H4 (cell line): ENCODE data around the gene SLC52A1. TPM values are rescaled to one million over a fixed set of nuclear protein-coding genes. Genes with fewer than 3 reads are reported as not detected.
"Not testable (repeated sequence)": the region's sequence is repeated elsewhere in the genome, so short reads cannot be mapped to it uniquely, and the experiment has no call there.

Experiments
- DNase-seq: peaks from one replicate; pipeline ENCODE4 v3.0.0-alpha.2; 2015; ENCODE audit warnings: low spot score
- total RNA-seq: library from RNA; depleted of rRNA; stranded (reverse); fragments of >200 nt; shearing (Covaris generic); gene quantifications from 2 replicates; pipeline ENCODE4 v1.2.3, GENCODE V29; 2014

The SLC52A1 gene
- total RNA-seq, 1 experiment from 2014 or later, result not detected

GRCh38 chr17:5031365-5032082 lies 3.7 kb downstream of the SLC52A1 start:
- peak; percentile 55 for DNase-seq

- not testable (repeated sequence) for DNase-seq
These were observed 5.1 kb downstream of the SLC52A1 start for GRCh38 chr17:5030168-5030567.

DNA sequence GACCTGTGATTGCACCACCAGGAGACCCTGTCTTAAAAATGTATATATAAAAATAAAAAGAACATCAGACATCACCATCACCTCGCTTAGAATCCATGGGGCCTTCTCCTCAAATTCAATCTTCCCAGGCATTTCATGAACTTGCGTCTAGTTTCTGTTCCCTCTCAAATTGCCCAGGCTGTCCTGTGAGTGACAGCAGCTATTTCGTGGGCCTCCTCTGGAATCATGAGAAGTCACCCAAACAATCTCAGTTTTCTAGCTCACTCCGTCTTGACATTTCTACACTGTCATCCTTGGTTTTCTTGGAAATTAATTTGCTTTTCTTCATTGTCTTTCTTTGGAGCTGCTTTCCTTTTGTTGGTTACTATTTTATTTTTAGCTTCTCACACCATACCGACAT lies 7.3 kb downstream of the SLC52A1 start:
- no peak for DNase-seq

DNA sequence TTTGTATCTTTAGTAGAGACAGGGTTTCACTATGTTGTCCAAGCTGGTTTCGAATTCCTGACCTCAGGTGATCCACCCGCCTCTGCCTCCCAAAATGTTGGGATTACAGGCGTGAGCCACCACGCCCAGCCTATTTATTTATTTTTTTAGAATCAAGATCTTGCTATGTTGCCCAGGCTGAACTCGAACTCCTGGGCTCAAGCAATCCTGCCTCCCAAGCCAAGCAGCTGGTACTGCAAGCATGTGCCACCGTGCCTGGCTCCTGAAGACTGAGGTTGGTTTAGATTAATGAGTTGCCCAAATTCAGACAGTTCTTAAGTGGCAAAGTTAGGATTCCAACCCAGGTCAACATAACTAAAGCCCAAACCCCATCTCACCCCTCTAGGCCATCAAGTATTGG lies 7.9 kb downstream of the SLC52A1 start:
- DNase-seq, result no peak

DNA sequence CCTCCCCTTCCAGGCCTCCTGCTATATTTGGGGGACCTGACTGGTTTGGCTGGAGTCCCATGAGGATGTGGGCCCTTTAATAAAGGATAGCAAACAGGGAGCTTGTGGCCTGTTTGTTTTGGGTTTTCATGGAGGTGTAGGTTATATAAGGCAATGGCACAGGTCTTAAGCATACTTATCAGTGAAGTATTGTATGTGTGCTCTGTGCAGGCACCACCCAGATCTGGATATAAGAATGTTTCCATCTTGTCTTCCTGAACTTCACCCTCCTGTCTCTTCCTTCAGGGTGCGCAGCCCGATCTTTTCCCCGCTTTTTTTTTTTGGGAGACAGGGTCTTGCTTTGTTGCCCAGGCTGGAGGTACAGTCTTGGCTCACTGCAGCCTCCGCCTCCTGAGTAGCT lies 10.6 kb downstream of the SLC52A1 start:
- no peak for DNase-seq

- DNase-seq, result no peak
These were observed 11.6 kb downstream of the SLC52A1 start for GRCh38 chr17:5023588-5024147.

DNA sequence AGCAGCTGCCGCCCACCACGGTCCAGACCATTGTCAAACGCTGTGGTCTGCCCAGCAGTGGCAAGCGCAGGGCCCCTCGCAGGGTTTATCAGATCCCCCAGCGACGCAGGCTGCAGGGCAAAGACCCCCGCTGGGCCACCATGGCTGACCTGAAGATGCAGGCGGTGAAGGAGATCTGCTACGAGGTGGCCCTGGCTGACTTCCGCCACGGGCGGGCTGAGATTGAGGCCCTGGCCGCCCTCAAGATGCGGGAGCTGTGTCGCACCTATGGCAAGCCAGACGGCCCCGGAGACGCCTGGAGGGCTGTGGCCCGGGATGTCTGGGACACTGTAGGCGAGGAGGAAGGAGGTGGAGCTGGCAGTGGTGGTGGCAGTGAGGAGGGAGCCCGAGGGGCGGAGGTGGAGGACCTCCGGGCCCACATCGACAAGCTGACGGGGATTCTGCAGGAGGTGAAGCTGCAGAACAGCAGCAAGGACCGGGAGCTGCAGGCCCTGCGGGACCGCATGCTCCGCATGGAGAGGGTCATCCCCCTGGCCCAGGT lies 13.0 kb downstream of the SLC52A1 start:
- DNase-seq, result no peak

DNA sequence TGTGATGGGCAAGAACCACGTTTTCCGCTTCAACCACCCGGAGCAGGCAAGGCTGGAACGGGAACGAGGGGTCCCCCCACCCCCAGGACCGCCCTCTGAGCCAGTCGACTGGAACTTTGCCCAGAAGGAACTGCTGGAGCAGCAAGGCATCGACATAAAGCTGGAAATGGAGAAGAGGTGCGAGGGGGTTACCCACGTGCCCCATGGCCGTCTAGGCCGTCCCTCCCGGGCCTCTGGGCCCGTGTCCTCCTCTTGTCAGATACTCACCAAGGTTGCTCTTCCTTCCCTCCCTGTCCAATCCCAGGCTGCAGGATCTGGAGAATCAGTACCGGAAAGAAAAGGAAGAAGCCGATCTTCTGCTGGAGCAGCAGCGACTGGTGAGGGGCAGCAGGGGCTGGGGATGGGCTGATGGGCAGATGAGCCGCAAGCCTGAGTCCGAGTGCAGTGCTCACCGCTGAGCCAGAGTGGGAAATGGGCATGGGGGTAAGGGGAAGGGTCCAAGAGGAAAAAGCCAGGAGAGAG lies 14.7 kb downstream of the SLC52A1 start:
- DNase-seq, result no peak

GRCh38 chr17:5019475-5019956 lies 15.7 kb downstream of the SLC52A1 start:
- no peak for DNase-seq

DNA sequence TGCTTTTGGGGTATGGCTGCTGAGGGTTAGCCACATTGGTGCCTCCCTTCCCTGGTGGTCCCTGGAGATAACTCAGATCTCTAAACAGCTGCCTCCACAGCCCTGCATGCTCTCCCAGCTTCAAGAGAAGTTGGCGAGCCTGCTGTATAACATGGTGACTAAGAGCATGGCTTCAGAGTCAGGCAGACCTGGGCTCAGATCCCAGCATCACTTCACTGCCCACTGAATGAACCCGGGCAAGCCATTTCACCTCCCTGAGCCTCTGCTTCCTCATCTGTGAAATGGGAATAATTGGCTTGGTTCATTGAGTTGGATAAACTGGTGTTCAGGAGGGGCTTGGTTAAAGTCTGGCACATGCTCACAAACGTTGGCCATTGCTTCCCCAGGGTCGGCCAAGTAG lies 20.9 kb downstream of the SLC52A1 start:
- no peak for DNase-seq

- no peak for DNase-seq
These were observed 23.3 kb downstream of the SLC52A1 start for GRCh38 chr17:5011928-5012327.

DNA sequence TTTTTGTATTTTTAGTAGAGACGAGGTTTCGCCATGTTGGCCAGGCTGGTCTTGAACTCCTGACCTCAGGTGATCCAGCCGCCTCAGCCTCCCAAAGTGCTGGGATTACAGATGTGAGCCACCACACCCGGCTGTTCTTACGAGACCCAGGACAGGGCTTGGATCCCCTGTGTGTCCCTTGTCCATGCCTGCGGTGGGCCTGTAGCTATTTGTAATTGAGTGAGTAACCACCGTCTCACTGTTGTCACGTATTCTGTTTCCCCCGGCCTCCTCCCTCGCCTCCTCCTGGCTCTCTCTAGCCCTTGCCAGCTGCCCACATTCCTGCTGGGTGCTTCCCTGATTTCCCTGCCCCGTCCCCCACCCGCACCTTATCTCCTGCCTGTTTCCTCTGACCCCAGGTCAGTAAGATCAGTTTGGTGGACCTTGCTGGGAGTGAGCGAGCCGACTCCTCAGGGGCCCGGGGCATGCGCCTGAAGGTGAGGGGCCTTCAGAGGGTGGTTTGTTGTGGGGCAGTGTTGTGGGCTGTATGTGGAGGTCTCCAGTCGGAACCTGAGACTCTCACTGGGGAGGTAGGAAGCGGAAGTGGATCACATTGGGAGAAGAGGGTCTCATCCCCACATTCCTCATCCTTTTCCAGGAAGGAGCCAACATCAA lies 31.9 kb downstream of the SLC52A1 start:
- DNase-seq, result no peak

GRCh38 chr17:5002121-5002788 lies 33.0 kb downstream of the SLC52A1 start:
- DNase-seq, result no peak

DNA sequence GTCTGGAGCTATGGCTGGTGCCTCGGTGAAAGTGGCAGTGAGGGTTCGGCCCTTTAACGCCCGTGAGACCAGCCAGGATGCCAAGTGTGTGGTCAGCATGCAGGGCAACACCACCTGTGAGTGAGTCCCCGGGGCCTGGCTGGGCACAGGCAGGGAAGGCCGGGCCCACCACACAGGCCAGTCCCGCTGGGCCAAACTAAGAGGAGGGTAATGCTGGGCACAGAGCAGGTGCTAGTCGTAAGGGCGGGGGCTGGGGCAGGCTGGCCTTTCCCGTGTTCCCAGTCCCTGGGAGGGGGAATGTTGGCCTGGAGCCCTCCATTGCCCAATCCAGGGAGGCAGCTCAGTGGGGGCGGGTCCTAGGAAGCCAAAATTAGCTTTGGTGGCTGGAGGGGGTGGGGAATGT lies 35.0 kb downstream of the SLC52A1 start:
- DNase-seq, result no peak

GRCh38 chr17:4999430-5000093 lies 35.7 kb downstream of the SLC52A1 start:
- no peak for DNase-seq

DNA sequence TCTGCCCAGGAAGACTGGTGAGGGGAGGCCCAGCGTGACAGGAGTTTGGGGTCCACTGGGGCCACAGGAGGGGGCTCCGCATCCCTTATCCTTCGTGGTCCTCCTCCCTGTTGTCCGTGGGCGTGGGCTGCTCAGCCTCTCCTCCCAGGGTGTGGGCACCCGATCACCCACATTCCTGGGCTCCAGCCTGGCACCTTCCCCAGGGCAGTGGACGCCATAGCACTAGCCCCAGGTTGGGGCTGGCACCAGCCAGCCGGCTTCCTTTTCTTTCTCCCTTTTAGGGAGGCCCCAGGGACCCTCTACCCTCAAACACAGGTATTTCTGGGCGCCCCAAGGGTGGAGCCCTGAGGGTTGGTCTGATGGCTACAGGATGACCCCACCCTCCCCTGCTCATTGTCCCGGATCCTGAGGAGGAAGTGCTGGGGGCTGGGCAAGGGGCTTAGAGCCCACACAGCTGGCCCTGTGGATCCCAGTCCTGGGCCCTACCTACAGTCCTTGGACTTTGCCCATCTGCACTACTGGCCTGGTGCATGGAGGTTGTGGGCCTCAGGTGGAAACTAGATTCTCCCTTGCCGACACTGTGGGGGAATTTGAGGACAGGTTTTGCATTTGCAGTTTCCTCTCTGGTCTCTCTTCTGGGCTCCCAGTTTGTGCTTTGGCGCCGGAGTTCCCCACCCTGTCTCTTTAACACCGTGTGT lies 36.3 kb downstream of the SLC52A1 start:
- DNase-seq, result no peak

- DNase-seq, result no peak
These were observed 37.0 kb downstream of the SLC52A1 start for GRCh38 chr17:4998027-4998731.

DNA sequence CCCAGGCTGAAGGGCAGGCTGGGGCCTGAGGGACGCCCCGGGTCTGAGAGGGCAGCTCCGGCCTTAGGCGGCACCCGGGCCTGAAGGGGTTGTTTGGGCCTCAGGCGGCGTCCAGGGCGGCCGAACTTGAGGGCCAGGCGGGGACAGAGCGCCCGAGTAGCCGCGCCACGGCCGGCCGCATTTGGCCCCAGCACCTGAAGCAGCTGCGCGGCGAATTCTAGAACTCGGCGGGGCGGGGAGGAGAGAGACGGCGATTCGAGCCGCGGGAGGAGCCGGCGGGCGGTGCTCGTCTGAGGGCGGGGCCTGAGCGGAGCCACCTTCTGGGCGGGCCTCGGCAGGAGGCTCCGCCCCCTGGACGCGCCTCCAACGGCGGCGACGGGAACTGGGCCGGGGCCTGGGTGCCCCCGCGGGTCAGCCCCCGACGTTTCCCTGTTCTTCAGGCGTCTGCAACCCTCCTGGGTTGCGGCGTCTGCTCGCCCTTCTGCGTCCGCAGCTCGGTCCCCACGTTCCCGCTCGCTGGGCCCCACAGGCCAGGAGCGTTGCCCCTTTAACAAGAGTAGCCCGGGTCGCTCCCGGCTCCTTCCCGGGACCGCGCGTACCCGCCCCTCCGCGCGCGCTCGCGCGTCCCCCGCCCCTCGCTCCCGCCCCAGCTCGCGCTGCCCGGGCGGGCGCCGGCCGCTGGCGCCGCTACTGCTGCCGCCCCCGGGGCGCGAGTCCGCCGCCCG lies 37.8 kb downstream of the SLC52A1 start, which contains the start of the genes INCA1 and KIF1C:
Gene INCA1, minus strand, starts transcription at position 221 of the 725 bp plus-strand sequence. CDS start 3,085 bp downstream, outside the sequence.
Gene KIF1C, plus strand, starts transcription at position 649 of the 725 bp plus-strand sequence. CDS start 2,297 bp downstream, outside the sequence.
- DNase-seq, result peak; percentile 55

- no peak for DNase-seq
These were observed 41.1 kb downstream of the SLC52A1 start for GRCh38 chr17:4994081-4994595.
